Brain pericyte (primary cell): ENCODE measurements around the gene NEIL1.
A peak's percentile ranks its signal among the peaks of the same experiment; 100 is the strongest.

Experiments
- DNase-seq: peaks from one replicate; pipeline ENCODE4 v3.0.0-alpha.2; 2012; ENCODE audit warnings: low read depth, low spot score

Gene NEIL1

GRCh38 chr15:75356517-75356916 is 9.7 kb downstream of the NEIL1 start:
- DNase-seq, result no peak

GRCh38 chr15:75357976-75358673 is 11.3 kb downstream of the NEIL1 start:
- DNase-seq, result no peak

GRCh38 chr15:75358771-75359536 is 12.1 kb downstream of the NEIL1 start:
- no peak for DNase-seq

- DNase-seq, result no peak
These were observed 12.9 kb downstream of the NEIL1 start for GRCh38 chr15:75359537-75360250.

- no peak for DNase-seq
These were observed 13.6 kb downstream of the NEIL1 start for GRCh38 chr15:75360391-75360790.

- no peak for DNase-seq
These were observed 14.0 kb downstream of the NEIL1 start for GRCh38 chr15:75360856-75361255.

- no peak for DNase-seq
These were observed 14.6 kb downstream of the NEIL1 start for GRCh38 chr15:75361361-75361988.

GRCh38 chr15:75361989-75362641 is 15.3 kb downstream of the NEIL1 start:
- no peak for DNase-seq

- no peak for DNase-seq
These were observed 15.9 kb downstream of the NEIL1 start for GRCh38 chr15:75362642-75363249.

GRCh38 chr15:75363786-75364185 is 16.9 kb downstream of the NEIL1 start:
- DNase-seq, result no peak

GRCh38 chr15:75364881-75365280 is 18.0 kb downstream of the NEIL1 start:
- DNase-seq, result no peak

GRCh38 chr15:75366163-75366562 is 19.3 kb downstream of the NEIL1 start:
- no peak for DNase-seq

- DNase-seq, result no peak
These were observed 20.2 kb downstream of the NEIL1 start for GRCh38 chr15:75367006-75367405.

GRCh38 chr15:75367406-75367912 is 20.6 kb downstream of the NEIL1 start:
- no peak for DNase-seq

GRCh38 chr15:75367913-75368688 is 21.3 kb downstream of the NEIL1 start, which contains the start of gene MAN2C1:
Gene MAN2C1 (minus strand): TSS chr15:75368607. CDS start chr15:75368583, 24 bp downstream.
- peak; percentile 77 for DNase-seq

GRCh38 chr15:75368689-75369239 is 21.9 kb downstream of the NEIL1 start:
- peak; percentile 53 for DNase-seq

- no peak for DNase-seq
These were observed 23.2 kb downstream of the NEIL1 start for GRCh38 chr15:75369897-75370581.

GRCh38 chr15:75371486-75371885 is 24.6 kb downstream of the NEIL1 start:
- DNase-seq, result no peak
